Measurements from ENCODE around the gene DYRK1A.

GRCh38 chr21:37383086-37383485, 16.5 kb downstream of the DYRK1A start:
- no peak for TF ChIP-seq POLR2AphosphoS5 (IDR thresholded peaks at IDR 0.05; ENCODE audit: low read depth, low read length)
- no peak for TF ChIP-seq POLR2A (IDR thresholded peaks at IDR 0.05; ENCODE audit: low read depth, low read length)
- no peak for TF ChIP-seq TAF1 (IDR thresholded peaks at IDR 0.05; ENCODE audit: low read depth, low read length)
- no peak for TF ChIP-seq SPI1 (IDR thresholded peaks at IDR 0.05; ENCODE audit: low read depth, low read length)

Data from GM12891 (cell line).